Measurements from ENCODE around the gene CORO6. TPM values are rescaled to one million over a fixed set of nuclear protein-coding genes. Genes with fewer than 3 reads are reported as not detected.
A peak's percentile ranks its signal among the peaks of the same experiment; 100 is the strongest.

The CORO6 gene
- total and polyA plus RNA-seq, 3 donors from 2014 or later: 6.3 to 15.5 (median 11.7) TPM

DNA sequence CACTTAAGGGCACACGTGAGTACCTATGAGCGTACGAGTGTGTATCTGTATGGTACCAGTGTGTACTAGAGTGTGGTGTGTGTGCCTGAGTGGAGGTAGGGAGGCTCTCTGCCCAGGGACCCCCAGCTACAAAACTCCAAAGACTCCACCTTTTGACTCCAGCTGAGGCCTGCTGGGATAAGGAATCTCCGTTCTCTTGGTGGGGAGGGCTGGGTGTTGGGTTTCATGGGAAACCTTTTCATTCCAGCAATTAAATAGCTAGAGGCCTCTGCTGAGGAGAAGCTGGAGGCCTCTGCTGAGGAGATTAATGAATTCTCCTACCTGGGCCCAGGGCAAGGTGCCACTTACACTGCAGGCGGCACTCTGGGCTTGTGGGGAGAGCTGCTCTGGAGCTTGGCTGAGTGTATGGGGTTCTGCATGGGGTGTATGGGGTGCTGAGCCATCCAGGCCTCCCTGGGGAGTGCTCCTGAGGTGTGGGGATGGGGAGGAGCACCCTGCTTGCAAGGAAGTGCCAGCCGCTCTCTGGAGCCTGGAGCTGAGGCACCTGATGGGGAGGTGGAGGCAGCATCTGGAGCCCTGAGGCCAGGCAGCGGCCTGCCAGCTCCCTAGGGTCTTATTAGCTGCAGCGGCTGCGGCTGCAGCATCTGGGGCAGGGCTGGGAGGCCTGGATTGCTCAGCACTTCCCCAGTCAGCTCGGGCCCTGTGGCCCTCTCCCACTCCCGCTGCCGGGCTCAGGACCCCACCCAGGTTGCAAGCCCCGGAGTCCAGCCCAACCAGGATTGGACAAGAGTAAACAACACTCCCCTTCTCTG lies 25.1 kb downstream of the CORO6 start:
- H3K9me3 ChIP-seq: no peaks in the 10 kb centered on the region
- peak overlapping the region; percentile 24 to 45 for H3K27ac ChIP-seq
- WGBS, 2 donors: 40 to 61% methylated on average over 10 to 11 of the region's 13 CpGs
- intact Hi-C loops (cut with DNase I; ENCODE audit: low total_unique reads): no loop called here
- H3K4me1 ChIP-seq: peaks cover 47% of the 10 kb centered on the region
- TF ChIP-seq POLR2A (IDR thresholded peaks at IDR 0.05): no peak
- TF ChIP-seq, protein P1, sequence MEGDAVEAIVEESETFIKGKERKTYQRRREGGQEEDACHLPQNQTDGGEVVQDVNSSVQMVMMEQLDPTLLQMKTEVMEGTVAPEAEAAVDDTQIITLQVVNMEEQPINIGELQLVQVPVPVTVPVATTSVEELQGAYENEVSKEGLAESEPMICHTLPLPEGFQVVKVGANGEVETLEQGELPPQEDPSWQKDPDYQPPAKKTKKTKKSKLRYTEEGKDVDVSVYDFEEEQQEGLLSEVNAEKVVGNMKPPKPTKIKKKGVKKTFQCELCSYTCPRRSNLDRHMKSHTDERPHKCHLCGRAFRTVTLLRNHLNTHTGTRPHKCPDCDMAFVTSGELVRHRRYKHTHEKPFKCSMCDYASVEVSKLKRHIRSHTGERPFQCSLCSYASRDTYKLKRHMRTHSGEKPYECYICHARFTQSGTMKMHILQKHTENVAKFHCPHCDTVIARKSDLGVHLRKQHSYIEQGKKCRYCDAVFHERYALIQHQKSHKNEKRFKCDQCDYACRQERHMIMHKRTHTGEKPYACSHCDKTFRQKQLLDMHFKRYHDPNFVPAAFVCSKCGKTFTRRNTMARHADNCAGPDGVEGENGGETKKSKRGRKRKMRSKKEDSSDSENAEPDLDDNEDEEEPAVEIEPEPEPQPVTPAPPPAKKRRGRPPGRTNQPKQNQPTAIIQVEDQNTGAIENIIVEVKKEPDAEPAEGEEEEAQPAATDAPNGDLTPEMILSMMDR (IDR thresholded peaks at IDR 0.05): no peak
- no peak overlapping the region for H3K4me3 ChIP-seq
- DNase-seq: no peak
- H3K27me3 ChIP-seq: no peaks in the 10 kb centered on the region
- H3K36me3 ChIP-seq (ENCODE audit: low read depth, missing control alignments): no peaks in the 10 kb centered on the region

DNA sequence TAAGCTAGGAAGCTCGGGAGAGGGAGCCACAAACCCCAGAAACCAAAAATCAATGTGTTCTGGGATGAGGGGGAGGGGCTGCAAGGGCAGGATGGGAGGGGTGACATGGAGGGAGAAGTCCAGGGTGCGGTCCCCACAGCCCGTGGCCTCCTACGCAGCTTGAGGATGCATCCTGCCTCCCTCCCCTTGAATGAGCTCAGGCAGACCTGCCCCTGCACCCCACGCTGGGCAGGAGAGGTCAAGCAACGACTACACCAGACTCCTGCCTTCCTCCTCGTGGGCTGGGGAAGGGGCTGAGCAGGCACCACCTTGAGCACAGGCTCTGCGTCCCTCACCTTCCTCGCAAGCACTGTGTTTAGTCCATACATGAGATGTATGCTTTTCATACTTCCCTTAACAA lies 25.9 kb downstream of the CORO6 start:
- H3K4me1 ChIP-seq: peaks cover 55% of the 10 kb centered on the region
- WGBS, 2 donors: 52 to 53% methylated on average over 9 of the region's 9 CpGs
- H3K27ac ChIP-seq: peak overlapping the region; percentile 13 to 45
- no peak overlapping the region for H3K4me3 ChIP-seq
- no peak for TF ChIP-seq POLR2A (IDR thresholded peaks at IDR 0.05)
- TF ChIP-seq, protein P1 (IDR thresholded peaks at IDR 0.05): no peak
- DNase-seq: no peak
- intact Hi-C loops (cut with DNase I; ENCODE audit: low total_unique reads): no loop called here
- no peaks in the 10 kb centered on the region for H3K9me3 ChIP-seq
- no peaks in the 10 kb centered on the region for H3K27me3 ChIP-seq
- no peaks in the 10 kb centered on the region for H3K36me3 ChIP-seq (ENCODE audit: low read depth, missing control alignments)

GRCh38 chr17:29595943-29596774 lies 26.6 kb downstream of the CORO6 start:
- intact Hi-C loops (cut with DNase I; ENCODE audit: low total_unique reads): no loop called here
- peaks cover 59% of the 10 kb centered on the region for H3K4me1 ChIP-seq
- peak overlapping the region; percentile 13 to 45 for H3K27ac ChIP-seq
- H3K27me3 ChIP-seq: no peaks in the 10 kb centered on the region
- no peaks in the 10 kb centered on the region for H3K36me3 ChIP-seq (ENCODE audit: low read depth, missing control alignments)
- no peak for TF ChIP-seq POLR2A (IDR thresholded peaks at IDR 0.05)
- TF ChIP-seq, protein P1 (IDR thresholded peaks at IDR 0.05): no peak
- no peak for DNase-seq
- no peak overlapping the region for H3K4me3 ChIP-seq
- WGBS, 2 donors: 67 to 72% methylated on average over 7 to 12 of the region's 12 CpGs
- H3K9me3 ChIP-seq: no peaks in the 10 kb centered on the region

DNA sequence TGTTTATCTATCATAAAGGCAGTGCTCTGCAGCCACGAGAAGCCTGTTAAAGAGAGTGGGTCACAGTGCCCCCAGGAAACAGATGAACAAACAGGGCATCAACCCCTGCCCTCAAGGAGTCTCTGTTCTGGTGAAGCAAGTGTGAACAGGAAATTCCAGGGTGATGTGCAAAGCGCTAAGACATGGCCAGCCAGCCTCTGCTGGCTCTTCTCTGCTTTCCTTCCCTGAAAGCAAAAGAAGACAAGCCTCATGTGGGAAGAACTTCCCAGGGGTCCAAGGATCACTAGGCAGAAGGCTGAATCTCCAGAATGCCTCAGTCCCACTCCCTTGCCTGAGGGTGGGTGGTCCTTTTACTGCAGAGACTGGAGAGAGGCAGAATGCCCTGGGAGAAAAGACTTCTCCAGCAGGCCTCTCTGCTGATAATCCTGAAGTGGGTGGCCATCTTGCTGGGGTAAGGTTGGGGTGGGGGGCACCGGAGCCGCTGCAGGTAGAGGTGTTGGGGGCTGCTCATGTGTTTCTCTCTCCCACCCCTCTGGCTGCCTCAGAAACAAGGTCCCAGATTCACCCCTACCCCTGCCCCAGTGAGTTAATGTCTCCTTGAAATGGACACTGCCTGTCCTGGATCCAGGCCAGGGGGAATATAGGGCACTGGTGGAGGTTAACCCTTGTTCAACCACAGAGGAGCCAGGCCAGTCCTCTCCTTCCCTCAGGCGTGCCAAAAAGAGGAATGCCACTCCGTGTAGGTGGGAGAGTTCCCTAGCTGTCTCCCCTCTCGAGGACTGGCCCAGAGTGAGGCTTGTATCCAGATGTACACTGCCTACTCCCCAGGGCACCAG lies 27.4 kb downstream of the CORO6 start:
- Histone ChIP-seq H3K4me3 (no peak overlapping the region), H3K27me3 (no peaks in the 10 kb centered on the region), H3K36me3 (ENCODE audit: low read depth, missing control alignments) (no peaks in the 10 kb centered on the region), H3K9me3 (no peaks in the 10 kb centered on the region), H3K4me1 (peaks cover 67% of the 10 kb centered on the region), H3K27ac (no peak overlapping the region)
- WGBS, 2 donors: 57 to 61% methylated on average over 6 to 7 of the region's 7 CpGs
- intact Hi-C loops (cut with DNase I; ENCODE audit: low total_unique reads): no loop called here
- no peak for DNase-seq
- TF ChIP-seq POLR2A (IDR thresholded peaks at IDR 0.05): no peak
- TF ChIP-seq, protein P1 (IDR thresholded peaks at IDR 0.05): no peak
